ENCODE measurements around the gene VPS52. TPM values are rescaled to one million over a fixed set of nuclear protein-coding genes. Genes with fewer than 3 reads are reported as not detected.

The VPS52 gene
- total and polyA plus RNA-seq, 9 of the 15 experiments (the other 6 are each of a cell fraction or from before 2014, with no cell fraction given), result 24.4 to 103 (median 40.2) TPM

DNA sequence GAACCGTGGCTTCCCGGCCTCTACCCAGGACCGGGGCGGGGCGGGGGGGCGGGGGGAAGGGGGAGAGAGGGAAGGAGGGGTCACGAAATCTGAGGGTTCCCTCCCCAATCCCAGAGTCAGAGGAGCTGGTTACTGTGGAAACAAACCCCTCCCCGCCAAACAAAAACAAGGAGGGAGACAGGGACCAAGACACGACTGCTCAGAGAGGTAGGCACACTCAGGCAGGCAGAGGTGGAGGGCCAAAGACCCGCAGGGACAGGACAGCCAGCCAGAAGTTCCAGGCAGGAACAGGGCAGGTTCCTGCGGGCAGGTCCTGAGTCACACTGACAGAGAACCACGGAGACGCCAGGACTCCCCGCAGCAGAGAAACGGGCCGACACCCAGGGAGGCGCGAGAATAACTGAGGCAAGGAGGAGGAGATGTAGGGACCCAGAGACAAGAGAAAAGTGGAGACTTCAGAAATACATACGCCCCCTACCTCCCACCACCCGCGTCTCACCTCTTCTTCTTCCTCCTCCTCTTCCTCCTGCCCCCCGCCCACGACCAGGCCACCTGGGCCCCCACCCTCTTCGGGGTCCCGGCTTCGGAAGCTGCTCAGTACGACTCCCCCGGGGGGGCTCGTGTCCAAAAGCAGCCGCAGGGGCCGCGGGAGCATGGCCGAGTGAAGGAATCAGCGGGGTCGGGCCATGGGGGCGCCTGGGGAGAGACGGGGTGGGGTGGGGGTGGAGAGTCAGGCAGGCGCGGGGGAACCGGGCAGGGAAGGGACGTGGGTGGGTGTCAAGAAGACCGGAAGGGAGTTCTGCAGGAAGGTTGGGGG lies 26.5 kb upstream of the VPS52 start (continued):
- TF ChIP-seq, protein P1, sequence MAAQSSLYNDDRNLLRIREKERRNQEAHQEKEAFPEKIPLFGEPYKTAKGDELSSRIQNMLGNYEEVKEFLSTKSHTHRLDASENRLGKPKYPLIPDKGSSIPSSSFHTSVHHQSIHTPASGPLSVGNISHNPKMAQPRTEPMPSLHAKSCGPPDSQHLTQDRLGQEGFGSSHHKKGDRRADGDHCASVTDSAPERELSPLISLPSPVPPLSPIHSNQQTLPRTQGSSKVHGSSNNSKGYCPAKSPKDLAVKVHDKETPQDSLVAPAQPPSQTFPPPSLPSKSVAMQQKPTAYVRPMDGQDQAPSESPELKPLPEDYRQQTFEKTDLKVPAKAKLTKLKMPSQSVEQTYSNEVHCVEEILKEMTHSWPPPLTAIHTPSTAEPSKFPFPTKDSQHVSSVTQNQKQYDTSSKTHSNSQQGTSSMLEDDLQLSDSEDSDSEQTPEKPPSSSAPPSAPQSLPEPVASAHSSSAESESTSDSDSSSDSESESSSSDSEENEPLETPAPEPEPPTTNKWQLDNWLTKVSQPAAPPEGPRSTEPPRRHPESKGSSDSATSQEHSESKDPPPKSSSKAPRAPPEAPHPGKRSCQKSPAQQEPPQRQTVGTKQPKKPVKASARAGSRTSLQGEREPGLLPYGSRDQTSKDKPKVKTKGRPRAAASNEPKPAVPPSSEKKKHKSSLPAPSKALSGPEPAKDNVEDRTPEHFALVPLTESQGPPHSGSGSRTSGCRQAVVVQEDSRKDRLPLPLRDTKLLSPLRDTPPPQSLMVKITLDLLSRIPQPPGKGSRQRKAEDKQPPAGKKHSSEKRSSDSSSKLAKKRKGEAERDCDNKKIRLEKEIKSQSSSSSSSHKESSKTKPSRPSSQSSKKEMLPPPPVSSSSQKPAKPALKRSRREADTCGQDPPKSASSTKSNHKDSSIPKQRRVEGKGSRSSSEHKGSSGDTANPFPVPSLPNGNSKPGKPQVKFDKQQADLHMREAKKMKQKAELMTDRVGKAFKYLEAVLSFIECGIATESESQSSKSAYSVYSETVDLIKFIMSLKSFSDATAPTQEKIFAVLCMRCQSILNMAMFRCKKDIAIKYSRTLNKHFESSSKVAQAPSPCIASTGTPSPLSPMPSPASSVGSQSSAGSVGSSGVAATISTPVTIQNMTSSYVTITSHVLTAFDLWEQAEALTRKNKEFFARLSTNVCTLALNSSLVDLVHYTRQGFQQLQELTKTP (IDR thresholded peaks at IDR 0.05; ENCODE audit: low read depth in 1 of 2, partially characterized antibody in 2 of 2), result peak in 1 of 2 experiments; percentile 61
- TF ChIP-seq ESRRB (CRISPR knock-in tag; IDR thresholded peaks at IDR 0.05; ENCODE audit: borderline replicate concordance) (no peak), POLR2H (tag; IDR thresholded peaks at IDR 0.05; ENCODE audit: low read depth) (no peak), ESRRA (IDR thresholded peaks at IDR 0.05; ENCODE audit: borderline replicate concordance, low read depth) (0 out of 2 replicates have a peak, but pooled peaks have one; percentile 26), ZNF311 (CRISPR knock-in tag; IDR thresholded peaks at IDR 0.05) (no peak), TBL1XR1 (IDR thresholded peaks at IDR 0.05; ENCODE audit: low read length in 2 of 2) (0 out of 4 replicates have a peak, but pooled peaks of 1 of the 2 experiments have one; percentile 6), ZC3H8 (IDR thresholded peaks at IDR 0.05) (peak; percentile 30; the same call in 1 of the 2 replicates), TAF1 (IDR thresholded peaks at IDR 0.05; ENCODE audit: control insufficient read depth, extremely low read depth, insufficient read depth, low read length, severe bottlenecking) (peak; percentile 45), SRSF3 (IDR thresholded peaks at IDR 0.05; ENCODE audit: insufficient read depth, low read length) (no peak)
- TF ChIP-seq, protein P2, sequence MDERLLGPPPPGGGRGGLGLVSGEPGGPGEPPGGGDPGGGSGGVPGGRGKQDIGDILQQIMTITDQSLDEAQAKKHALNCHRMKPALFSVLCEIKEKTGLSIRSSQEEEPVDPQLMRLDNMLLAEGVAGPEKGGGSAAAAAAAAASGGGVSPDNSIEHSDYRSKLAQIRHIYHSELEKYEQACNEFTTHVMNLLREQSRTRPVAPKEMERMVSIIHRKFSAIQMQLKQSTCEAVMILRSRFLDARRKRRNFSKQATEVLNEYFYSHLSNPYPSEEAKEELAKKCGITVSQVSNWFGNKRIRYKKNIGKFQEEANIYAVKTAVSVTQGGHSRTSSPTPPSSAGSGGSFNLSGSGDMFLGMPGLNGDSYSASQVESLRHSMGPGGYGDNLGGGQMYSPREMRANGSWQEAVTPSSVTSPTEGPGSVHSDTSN (CRISPR knock-in tag; IDR thresholded peaks at IDR 0.05; ENCODE audit: low read depth), result no peak
- TF ChIP-seq, protein P2 (tag; conservative IDR thresholded peaks at IDR 0.05; ENCODE audit: low read depth), result no peak
- TF ChIP-seq, protein P3, sequence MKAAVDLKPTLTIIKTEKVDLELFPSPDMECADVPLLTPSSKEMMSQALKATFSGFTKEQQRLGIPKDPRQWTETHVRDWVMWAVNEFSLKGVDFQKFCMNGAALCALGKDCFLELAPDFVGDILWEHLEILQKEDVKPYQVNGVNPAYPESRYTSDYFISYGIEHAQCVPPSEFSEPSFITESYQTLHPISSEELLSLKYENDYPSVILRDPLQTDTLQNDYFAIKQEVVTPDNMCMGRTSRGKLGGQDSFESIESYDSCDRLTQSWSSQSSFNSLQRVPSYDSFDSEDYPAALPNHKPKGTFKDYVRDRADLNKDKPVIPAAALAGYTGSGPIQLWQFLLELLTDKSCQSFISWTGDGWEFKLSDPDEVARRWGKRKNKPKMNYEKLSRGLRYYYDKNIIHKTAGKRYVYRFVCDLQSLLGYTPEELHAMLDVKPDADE (conservative IDR thresholded peaks at IDR 0.05; ENCODE audit: control insufficient read depth, low read depth, low read length), result 0 out of 2 replicates have a peak, but pooled peaks have one; percentile 34
- TF ChIP-seq, protein P4, sequence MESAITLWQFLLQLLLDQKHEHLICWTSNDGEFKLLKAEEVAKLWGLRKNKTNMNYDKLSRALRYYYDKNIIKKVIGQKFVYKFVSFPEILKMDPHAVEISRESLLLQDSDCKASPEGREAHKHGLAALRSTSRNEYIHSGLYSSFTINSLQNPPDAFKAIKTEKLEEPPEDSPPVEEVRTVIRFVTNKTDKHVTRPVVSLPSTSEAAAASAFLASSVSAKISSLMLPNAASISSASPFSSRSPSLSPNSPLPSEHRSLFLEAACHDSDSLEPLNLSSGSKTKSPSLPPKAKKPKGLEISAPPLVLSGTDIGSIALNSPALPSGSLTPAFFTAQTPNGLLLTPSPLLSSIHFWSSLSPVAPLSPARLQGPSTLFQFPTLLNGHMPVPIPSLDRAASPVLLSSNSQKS (CRISPR knock-in tag; IDR thresholded peaks at IDR 0.05), result no peak
- TF ChIP-seq, protein P5, sequence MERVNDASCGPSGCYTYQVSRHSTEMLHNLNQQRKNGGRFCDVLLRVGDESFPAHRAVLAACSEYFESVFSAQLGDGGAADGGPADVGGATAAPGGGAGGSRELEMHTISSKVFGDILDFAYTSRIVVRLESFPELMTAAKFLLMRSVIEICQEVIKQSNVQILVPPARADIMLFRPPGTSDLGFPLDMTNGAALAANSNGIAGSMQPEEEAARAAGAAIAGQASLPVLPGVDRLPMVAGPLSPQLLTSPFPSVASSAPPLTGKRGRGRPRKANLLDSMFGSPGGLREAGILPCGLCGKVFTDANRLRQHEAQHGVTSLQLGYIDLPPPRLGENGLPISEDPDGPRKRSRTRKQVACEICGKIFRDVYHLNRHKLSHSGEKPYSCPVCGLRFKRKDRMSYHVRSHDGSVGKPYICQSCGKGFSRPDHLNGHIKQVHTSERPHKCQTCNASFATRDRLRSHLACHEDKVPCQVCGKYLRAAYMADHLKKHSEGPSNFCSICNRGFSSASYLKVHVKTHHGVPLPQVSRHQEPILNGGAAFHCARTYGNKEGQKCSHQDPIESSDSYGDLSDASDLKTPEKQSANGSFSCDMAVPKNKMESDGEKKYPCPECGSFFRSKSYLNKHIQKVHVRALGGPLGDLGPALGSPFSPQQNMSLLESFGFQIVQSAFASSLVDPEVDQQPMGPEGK (CRISPR knock-in tag; IDR thresholded peaks at IDR 0.05; ENCODE audit: borderline replicate concordance), result no peak
